ENCODE data around the gene ADAMTSL1. TPM values are rescaled to one million over a fixed set of nuclear protein-coding genes. Genes with fewer than 3 reads are reported as not detected.

Gene ADAMTSL1
- total RNA-seq, 1 experiment from 2014 or later, result 1.2 TPM

DNA sequence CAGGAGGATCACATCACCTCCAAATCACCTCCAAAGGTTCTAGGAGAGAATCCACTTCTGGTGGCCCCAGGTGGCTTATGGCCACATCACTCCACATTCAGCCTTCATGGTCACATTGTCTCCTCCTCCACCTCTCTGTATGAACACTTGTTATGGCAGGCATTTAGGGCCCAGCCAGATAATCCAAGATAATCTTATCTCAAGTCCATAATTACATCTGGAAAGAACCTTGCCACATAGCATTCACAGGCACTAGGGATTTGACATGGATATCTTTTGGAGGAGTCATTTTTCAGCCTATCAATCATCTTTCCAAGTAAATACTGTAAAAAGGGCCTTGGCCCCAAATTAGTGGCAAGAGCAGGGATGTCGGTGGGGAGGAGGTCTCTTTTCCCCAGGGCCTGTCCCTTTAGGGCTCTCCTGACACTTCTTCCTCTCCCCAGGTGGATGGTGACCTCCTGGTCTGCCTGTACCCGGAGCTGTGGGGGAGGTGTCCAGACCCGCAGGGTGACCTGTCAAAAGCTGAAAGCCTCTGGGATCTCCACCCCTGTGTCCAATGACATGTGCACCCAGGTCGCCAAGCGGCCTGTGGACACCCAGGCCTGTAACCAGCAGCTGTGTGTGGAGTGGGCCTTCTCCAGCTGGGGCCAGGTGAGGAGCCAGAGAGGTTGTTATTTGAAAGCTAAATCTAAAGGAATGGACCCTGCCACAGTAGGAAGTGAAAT lies 418.2 kb downstream of the ADAMTSL1 start:
- TF ChIP-seq, protein P1, sequence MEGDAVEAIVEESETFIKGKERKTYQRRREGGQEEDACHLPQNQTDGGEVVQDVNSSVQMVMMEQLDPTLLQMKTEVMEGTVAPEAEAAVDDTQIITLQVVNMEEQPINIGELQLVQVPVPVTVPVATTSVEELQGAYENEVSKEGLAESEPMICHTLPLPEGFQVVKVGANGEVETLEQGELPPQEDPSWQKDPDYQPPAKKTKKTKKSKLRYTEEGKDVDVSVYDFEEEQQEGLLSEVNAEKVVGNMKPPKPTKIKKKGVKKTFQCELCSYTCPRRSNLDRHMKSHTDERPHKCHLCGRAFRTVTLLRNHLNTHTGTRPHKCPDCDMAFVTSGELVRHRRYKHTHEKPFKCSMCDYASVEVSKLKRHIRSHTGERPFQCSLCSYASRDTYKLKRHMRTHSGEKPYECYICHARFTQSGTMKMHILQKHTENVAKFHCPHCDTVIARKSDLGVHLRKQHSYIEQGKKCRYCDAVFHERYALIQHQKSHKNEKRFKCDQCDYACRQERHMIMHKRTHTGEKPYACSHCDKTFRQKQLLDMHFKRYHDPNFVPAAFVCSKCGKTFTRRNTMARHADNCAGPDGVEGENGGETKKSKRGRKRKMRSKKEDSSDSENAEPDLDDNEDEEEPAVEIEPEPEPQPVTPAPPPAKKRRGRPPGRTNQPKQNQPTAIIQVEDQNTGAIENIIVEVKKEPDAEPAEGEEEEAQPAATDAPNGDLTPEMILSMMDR (conservative IDR thresholded peaks at IDR 0.05), result no peak
- Histone ChIP-seq H3K23ac (ENCODE audit: insufficient read length, low read depth, low read length) (no peak overlapping the region), H3K18ac (ENCODE audit: insufficient read length, low read depth, low read length) (no peak overlapping the region), H4K5ac (ENCODE audit: insufficient read length, low read depth, low read length) (no peak overlapping the region), H3T11ph (ENCODE audit: low read length) (no peak overlapping the region), H3K56ac (ENCODE audit: insufficient read length, low read depth, low read length) (no peak overlapping the region), H3K4me2 (ENCODE audit: insufficient read depth, insufficient read length, low read length) (no peak overlapping the region), H3K27me3 (ENCODE audit: insufficient read depth, low read length) (no peaks in the 10 kb centered on the region), H3K23me2 (ENCODE audit: insufficient read length, low read depth, low read length, poor library complexity, severe bottlenecking) (no peaks in the 10 kb centered on the region), H4K91ac (ENCODE audit: insufficient read length, low read depth, low read length) (no peak overlapping the region), H3K4ac (ENCODE audit: low read depth, low read length) (no peak overlapping the region), H2AK5ac (ENCODE audit: insufficient read length, low read length) (no peak overlapping the region), H4K8ac (replicated peaks; ENCODE audit: insufficient read length, low read depth, low read length) (no peak overlapping the region), H3K27ac (ENCODE audit: insufficient read length, low read depth, low read length) (no peak overlapping the region), H2BK5ac (ENCODE audit: insufficient read length, low read length) (no peak overlapping the region), H3K9me3 (ENCODE audit: control insufficient read depth, low read depth, low read length) (peaks cover 12% of the 10 kb centered on the region), H3K9ac (ENCODE audit: extremely low read depth, insufficient read length, low read length) (no peak overlapping the region), H2BK20ac (ENCODE audit: low read depth, low read length, poor library complexity, severe bottlenecking) (no peak overlapping the region), H2BK15ac (ENCODE audit: low read depth, low read length) (no peak overlapping the region), H2BK120ac (ENCODE audit: low read depth, low read length, poor library complexity, severe bottlenecking) (no peak overlapping the region), H3K4me1 (ENCODE audit: insufficient read depth, low read length) (0 out of 2 replicates have a peak, but pooled peaks cover 4% of the 10 kb centered on the region), H2AFZ (ENCODE audit: low read length) (no peak overlapping the region), H3K79me1 (ENCODE audit: insufficient read depth, low read depth, low read length, poor library complexity, severe bottlenecking) (no peaks in the 10 kb centered on the region), H3K79me2 (ENCODE audit: insufficient read depth, low read length) (no peaks in the 10 kb centered on the region), H4K20me1 (ENCODE audit: control insufficient read depth, insufficient read depth, insufficient read length) (no peaks in the 10 kb centered on the region), H2BK12ac (ENCODE audit: insufficient read length, low read depth, low read length) (no peak overlapping the region), H3K14ac (ENCODE audit: insufficient read depth, low read length) (peak overlapping the region; percentile 49; the same call in 1 of the 2 replicates)
- peaks cover 9 to 18% (median 10%) of the 10 kb centered on the region in 3 experiments for H3K36me3 Mint-ChIP-seq (ENCODE audit: insufficient read depth in 1 of 3, low read depth in 3 of 3)
- no peak for DNase-seq
- H3K27me3 Mint-ChIP-seq (ENCODE audit: low read depth), result no peaks in the 10 kb centered on the region
- H3K4me3 Mint-ChIP-seq, result no peak overlapping the region
- peaks cover 16 to 22% of the 10 kb centered on the region in 2 experiments for H3K9me3 Mint-ChIP-seq
- WGBS (ENCODE audit: extremely low coverage, insufficient read length, low lambda C conversion rate), result no CpG with 5 or more reads among the region's 5 CpGs
- no peak overlapping the region for H3K27ac Mint-ChIP-seq
- peaks cover 12 to 13% of the 10 kb centered on the region in 2 experiments for H3K4me1 Mint-ChIP-seq

All from H9 (cell line).